ENCODE measurements around the gene OCEL1.

OCEL1 gene

GRCh38 chr19:17275441-17276175, 49.6 kb downstream of the OCEL1 start (continued):
- no peak for TF ChIP-seq GLI4 (tag by site-specific recombination; IDR thresholded peaks at IDR 0.05)
- no peak for TF ChIP-seq ZNF10 (tag by site-specific recombination; IDR thresholded peaks at IDR 0.05)
- no peak for TF ChIP-seq ZNF768 (tag by site-specific recombination; IDR thresholded peaks at IDR 0.05)

All from HEK293 (cell line).